ENCODE data around the gene CLRN2.
"Not testable (repeated sequence)": the region's sequence is repeated elsewhere in the genome, so short reads cannot be mapped to it uniquely, and the experiment has no call there.

Gene CLRN2

DNA sequence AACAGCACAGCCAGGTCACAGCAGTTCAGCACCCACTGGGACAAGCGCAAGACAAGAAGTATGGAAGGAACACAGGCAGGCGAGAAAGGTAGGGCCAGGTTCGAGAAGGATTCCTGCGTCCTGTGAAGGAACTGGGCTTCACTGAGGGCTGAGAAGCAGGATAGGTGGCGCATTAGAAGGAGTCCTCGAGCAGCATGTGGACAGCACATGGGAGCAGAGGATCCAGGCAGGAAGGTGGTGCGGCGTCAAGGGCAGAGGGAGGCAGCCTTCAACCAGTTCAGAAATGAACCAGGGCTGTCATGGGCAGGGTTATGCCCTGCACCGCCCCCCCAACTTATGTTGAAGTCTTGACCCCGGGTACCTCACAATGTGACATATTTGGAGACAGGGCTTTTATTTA is 31.3 kb downstream of the CLRN2 start:
- no peak for DNase-seq

DNA sequence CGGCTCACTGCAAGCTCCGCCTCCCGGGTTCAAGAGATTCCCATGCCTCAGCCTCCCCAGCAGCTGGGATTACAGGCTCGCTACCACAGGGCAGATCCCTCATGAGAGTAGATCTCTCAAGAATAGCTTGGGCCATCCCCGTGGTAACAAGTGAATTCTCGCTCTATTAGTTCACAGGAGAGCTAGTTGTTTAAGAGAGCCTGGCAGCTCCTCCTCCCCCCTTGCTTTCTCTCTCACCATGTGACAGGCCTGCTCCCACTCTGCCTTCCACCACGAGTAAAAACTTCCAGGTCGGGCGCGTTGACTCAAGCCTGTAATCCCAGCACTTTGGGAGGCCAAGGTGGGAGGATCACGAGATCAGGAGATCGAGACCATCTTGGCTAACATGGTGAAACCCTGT is 31.7 kb downstream of the CLRN2 start:
- DNase-seq: no peak

DNA sequence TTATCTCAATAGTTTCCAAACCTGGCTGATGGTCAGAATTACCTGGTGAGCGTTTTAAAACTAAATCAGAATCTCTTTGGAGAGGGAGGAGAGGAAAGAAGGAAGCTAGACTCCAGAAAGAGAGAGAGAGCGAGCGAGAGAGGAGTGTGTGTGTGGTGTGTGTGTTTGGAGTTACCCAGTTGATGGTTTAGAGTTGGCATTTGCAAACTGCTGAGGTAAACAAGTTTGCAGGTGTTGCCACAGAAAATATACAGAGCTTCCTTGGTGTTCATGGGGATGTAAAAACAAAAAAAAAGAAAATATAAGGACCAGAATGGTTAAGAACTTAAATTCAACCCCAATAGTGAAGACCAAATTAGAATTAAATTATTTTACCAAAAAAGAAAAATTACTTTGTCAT is 35.6 kb downstream of the CLRN2 start:
- DNase-seq: no peak

GRCh38 chr4:17552427-17552826 is 37.5 kb downstream of the CLRN2 start:
- no peak for DNase-seq

DNA sequence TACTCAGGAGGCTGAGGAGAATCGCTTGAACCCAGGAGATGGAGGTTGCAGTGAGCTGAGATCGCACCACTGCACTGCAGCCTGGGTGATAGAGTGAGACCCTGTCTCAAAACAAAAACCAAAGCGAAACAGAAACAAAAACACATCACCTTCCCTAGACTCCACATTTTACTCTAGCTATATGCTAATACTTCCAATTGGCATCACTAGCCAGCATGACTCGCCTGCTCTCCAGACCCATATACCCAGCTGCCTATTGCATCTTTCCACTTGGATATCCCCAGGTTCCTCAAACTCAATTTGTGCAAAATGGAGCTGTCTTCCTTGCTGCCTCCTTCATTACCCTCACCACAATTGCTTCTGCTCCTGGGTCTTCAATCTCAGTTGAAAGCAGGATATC is 39.6 kb downstream of the CLRN2 start:
- DNase-seq: no peak

DNA sequence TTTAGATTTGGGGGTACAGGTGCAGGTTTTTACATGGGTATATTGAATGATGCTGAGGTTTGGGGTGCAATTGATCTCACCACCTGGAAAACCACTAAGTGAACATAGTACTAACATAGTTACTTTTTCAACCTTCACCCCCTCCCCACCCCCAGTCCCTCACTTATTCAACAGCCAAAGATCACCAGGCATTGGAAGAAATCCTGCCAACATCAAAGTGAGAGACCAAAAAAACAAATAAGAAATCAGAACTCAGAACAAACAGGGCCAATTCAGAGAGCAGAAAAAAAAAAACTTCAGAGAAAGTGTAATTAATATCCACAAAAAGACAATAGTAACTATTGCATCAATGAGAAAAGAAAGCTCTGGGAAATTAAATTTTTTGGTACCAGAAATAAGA is 41.5 kb downstream of the CLRN2 start:
- no peak for DNase-seq

DNA sequence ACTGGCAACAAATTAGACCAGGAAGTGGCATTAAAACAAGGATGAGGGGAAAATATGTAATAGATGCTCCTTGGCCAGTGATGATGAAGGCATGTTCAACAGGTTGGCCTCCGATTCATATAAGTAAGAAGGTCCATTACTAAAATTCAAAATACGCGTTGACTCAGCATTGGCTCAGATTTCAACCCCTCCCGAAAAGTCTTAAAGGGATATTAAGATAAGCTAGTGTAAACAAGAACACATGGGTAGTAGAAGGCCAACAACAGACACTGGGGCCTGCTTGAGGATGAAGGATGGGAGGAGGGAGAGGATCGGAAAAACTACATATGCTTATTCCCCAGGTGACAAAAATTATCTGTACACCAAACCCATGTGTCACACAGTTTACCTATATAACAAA is 42.9 kb downstream of the CLRN2 start:
- no peak for DNase-seq

DNA sequence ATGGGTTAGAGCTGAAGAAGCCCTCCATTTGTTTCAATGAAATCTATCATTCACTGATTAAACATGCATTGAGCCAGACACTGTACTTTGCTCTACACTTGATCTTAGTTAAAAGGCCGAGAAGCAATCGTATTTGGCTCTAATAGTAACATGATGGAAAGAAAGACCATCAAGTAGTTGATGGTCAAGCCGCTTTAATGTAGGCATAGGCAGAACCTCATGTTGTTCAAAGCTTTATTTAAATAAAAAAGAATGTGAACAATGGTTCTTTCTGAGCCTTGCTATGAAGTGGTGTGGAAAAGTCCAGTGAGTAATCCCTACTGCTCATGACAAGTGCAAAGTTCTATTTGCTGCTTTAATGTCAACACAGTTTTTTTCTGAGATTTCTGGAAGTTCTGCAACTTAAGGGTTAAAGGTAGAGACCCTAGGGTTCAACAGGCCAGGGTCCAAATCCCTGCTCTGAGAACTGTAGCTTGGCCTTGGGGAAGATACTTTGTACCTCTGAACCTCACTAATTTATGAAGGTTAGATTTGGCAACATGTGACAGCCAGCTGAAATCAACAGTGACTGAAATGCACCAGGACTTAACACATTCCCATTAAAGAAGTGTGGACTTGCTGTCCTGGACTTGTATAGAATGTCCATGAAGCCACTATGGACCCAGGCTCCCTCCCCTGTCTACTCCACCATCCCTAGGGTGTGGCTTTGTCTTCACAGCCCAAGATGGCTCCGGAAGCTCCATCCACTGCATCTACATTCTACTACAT is 44.2 kb downstream of the CLRN2 start:
- DNase-seq: no peak

- DNase-seq: no peak
These were observed 44.7 kb downstream of the CLRN2 start for GRCh38 chr4:17559709-17560048.

- no peak for DNase-seq
These were observed 45.2 kb downstream of the CLRN2 start for GRCh38 chr4:17560065-17560673.

DNA sequence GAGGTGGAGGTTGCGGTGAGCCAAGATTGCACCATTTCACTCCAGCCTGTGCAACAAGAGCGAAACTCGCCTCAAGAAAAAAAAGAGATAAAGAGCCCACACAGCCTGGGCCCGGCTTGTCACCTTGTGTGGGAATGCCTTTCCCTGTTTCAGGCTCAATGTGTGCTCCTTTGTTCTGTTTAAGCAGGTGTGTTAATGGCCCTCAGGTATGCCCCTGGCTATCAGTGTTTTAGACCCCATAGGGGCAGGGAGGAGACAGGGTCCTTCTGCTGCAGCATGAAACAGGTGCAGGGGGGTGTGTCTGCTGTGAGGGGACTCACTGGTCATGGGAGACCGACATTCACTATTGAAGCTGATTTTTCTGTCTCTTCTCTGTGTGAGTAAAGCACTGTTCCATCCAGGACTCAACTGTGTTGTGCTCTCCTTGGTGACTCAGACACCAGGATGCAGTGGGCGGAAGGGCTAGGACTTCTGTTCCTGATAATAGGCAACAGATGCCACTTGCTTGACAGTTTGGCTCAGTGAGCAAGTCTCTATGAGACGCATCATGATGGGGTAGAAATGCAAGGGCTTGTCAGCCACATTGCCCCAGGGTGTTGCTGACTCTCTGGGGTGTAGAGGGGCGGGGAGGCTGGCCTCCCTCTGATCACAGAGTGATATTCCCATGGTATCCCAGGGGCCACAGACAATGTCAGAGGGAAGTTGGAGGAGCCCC is 46.4 kb downstream of the CLRN2 start:
- no peak for DNase-seq

- no peak for DNase-seq
These were observed 47.2 kb downstream of the CLRN2 start for GRCh38 chr4:17562157-17562556.

GRCh38 chr4:17565846-17566245 is 50.9 kb downstream of the CLRN2 start:
- no peak for DNase-seq

- no peak for DNase-seq
These were observed 52.3 kb downstream of the CLRN2 start for GRCh38 chr4:17567271-17567670.

DNA sequence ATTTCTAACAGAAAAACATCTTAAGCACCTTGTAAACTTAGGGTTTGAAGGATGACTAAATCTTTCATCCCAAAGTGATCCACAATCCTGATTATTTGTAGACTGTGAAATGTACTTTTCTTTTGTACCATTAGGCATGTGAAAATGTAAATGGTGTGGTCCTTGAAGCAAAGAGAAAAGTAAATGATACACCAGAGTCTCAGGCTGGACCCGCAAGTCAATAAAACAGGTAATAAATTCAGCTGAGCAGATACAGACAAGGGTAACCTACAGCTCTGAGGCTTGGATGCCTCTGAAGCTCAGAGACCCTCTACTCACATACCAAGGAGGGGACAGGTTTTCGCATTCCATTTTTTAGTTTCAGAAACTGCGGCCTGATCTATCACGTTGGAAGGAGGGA is 59.2 kb downstream of the CLRN2 start:
- DNase-seq: no peak

DNA sequence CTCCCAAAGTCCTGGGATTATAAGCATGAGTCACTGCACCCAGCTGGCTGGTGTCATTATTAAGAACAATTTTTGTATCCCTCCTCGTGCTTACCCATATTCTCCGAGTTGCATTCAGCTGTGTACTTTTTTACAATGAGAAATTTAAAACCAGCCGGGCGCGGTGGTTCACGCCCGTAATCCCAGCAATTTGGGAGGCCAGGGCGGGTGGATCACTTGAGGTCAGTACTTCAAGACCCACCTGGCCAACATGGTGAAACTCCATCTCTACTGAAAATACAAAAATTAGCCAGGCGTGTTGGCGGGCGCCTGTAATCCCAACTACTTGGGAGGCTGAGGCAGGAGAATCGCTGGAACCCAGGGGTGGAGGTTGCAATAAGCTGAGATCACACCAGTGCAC is 60.2 kb downstream of the CLRN2 start:
- not testable (repeated sequence) for DNase-seq

All from effector CD4-positive, alpha-beta T cell (primary cell).